Measurements from ENCODE around the gene TSPAN4.

GRCh38 chr11:880447-880846, 37.8 kb downstream of the TSPAN4 start:
- no peak for TF ChIP-seq POLR2A (IDR thresholded peaks at IDR 0.05)
- TF ChIP-seq CTCF (IDR thresholded peaks at IDR 0.05 in 4 of 5, conservative IDR thresholded peaks at IDR 0.05 in 1 of 5): no peak

Data from gastrocnemius medialis (tissue), 4 donors.